ENCODE results near the gene CCL5.

- TF ChIP-seq TP53 (CRISPR knock-in tag; IDR thresholded peaks at IDR 0.05), result no peak
- no peak for TF ChIP-seq CTCF (IDR thresholded peaks at IDR 0.05)
- TF ChIP-seq MAZ (IDR thresholded peaks at IDR 0.05; ENCODE audit: borderline replicate concordance, low read depth, low read length), result no peak
- TF ChIP-seq HOXA7 (CRISPR knock-in tag; IDR thresholded peaks at IDR 0.05), result no peak
- no peak for TF ChIP-seq FOSB (CRISPR knock-in tag; IDR thresholded peaks at IDR 0.05)
- no peak for TF ChIP-seq CHD4 (IDR thresholded peaks at IDR 0.05; ENCODE audit: borderline replicate concordance)
- TF ChIP-seq USF2 (IDR thresholded peaks at IDR 0.05), result no peak
- TF ChIP-seq POLR2A (IDR thresholded peaks at IDR 0.05; ENCODE audit: low read length), result no peak
- TF ChIP-seq EP300 (IDR thresholded peaks at IDR 0.05), result no peak
- no peak for TF ChIP-seq BCL3 (IDR thresholded peaks at IDR 0.05)
- TF ChIP-seq ZC3H11A (IDR thresholded peaks at IDR 0.05), result no peak
Measured at GRCh38 chr17:35892091-35893035, 12.2 kb upstream of the CCL5 start.

Measured in A549 (cell line).